ENCODE results near the gene NPHP1.
"Not testable (repeated sequence)": the region's sequence is repeated elsewhere in the genome, so short reads cannot be mapped to it uniquely, and the experiment has no call there.

Gene NPHP1

GRCh38 chr2:110095994-110096633, 108.7 kb downstream of the NPHP1 start:
- H3K27ac ChIP-seq = no peak overlapping the region

GRCh38 chr2:110094884-110095534, 109.8 kb downstream of the NPHP1 start:
- not testable (repeated sequence) for H3K27ac ChIP-seq

More at GRCh38 chr2:110095994-110096633, 108.7 kb downstream of the NPHP1 start:
- TF ChIP-seq ZFX (IDR thresholded peaks at IDR 0.05) (no peak), CTCF (conservative IDR thresholded peaks at IDR 0.05) (no peak)

DNA sequence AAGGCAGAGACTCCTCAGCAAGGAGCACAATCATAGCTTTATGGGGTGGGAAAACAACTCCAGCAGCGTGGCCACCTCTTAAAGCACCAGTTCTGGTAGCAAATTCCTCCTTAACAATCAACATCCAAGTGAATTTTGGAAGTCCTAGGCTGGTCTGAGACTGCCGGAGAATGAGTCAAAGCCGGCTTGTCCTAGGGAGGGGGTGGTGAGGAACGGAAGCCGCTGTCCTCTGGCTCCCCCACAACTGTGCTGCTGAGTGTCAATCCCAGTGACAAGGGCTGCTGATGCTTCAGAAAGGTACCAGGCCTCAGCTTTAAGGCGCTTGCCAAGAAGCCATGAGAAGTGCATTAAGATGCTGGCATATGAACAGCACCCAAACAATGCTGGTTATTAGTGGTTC, 110.9 kb downstream of the NPHP1 start:
- not testable (repeated sequence) for H3K27ac ChIP-seq

DNA sequence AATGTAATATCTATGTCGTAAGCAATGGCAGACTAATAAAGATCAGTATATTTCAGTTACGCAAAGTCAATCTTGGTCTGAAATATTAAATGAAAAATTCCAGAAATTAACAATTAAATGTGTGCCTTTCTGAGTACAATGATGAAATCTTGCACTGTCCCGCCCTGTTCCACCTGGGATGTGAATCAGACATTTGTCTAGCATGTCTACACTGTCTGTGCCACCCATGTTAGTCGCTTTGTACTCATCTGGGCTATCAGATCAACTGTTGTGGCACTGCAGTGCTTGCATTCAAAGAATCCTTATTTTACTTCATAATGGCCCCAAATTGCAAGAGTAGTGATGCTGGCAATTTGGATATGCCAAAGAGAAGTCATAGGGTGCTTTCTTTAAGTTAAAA, 114.6 kb downstream of the NPHP1 start:
- not testable (repeated sequence) for H3K27ac ChIP-seq

- H3K27ac ChIP-seq = not testable (repeated sequence)
Measured at GRCh38 chr2:110083757-110084156, 121.1 kb downstream of the NPHP1 start.

GRCh38 chr2:110083162-110083561, 121.7 kb downstream of the NPHP1 start:
- not testable (repeated sequence) for H3K27ac ChIP-seq

DNA sequence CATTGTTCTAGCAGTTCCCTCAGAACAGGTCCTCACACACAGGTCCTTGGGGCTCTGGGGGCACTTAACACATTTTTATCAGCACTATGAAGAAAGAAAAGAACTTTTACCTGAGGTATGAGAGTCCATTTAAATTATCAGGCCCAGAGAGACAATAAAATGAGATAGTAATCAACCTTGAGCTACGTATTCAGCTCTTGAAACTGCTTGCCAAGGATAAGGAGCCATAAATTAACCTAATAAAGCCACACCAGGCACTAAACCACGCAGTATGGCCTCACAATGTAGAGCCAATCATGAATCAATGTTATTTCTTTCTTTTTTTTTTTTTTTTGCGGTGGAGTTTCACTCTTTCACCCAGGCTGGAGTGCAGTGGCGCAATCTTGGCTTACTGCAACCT, 126.7 kb downstream of the NPHP1 start:
- H3K27ac ChIP-seq = not testable (repeated sequence)

DNA sequence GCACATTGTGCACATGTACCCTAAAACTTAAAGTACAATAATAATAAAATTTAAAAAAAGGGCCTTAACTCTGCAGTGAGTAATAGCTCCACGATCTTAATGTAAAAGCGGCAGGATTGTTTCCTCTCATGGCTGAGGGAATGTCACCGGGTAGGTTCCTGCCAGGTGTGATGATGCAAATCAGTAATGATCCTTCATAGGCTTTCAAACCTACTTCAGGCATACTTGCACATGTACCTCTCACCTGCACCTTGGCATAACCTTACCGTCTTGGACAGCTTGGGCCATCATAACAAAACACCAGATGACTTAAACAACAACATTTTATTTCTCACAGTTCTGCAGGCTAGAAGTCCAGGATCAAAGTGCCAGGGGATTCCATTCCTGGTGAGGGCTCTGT, 128.9 kb downstream of the NPHP1 start:
- not testable (repeated sequence) for H3K27ac ChIP-seq

Measured in C4-2B (cell line).